GM21381 (cell line): ENCODE measurements around the gene ADCY2.

Source experiments
- ATAC-seq: cut with Tn5 transposase; IDR thresholded peaks from one replicate; pipeline ENCODE4 v1.9.1; 2021; ENCODE audit warnings: mild to moderate bottlenecking, moderate library complexity; ENCODE audit not compliant: unreplicated experiment

Gene ADCY2

GRCh38 chr5:7857361-7857760 lies 461.4 kb downstream of the ADCY2 start:
- no peak for ATAC-seq

GRCh38 chr5:7857926-7858632 lies 462.1 kb downstream of the ADCY2 start:
- no peak for ATAC-seq

- no peak for ATAC-seq
Observed at GRCh38 chr5:7866196-7866595, 470.3 kb downstream of the ADCY2 start.

GRCh38 chr5:7867260-7867659 lies 471.3 kb downstream of the ADCY2 start:
- no peak for ATAC-seq

GRCh38 chr5:7868427-7868772 lies 472.5 kb downstream of the ADCY2 start:
- no peak for ATAC-seq

- ATAC-seq = peak; percentile 97
Observed at GRCh38 chr5:7868773-7869473, 473.0 kb downstream of the ADCY2 start, which contains the start of the genes FASTKD3 and MTRR. FASTKD3 (minus strand) TSS chr5:7869031; CDS start chr5:7868083, 948 bp downstream. MTRR (plus strand) TSS chr5:7869148; CDS start chr5:7870795, 1,647 bp downstream.

- ATAC-seq = peak; percentile 29
Observed at GRCh38 chr5:7869474-7870136, 473.7 kb downstream of the ADCY2 start.

- ATAC-seq = peak; percentile 28
Observed at GRCh38 chr5:7871653-7872052, 475.7 kb downstream of the ADCY2 start.

GRCh38 chr5:7872517-7873130 lies 476.7 kb downstream of the ADCY2 start:
- no peak for ATAC-seq

- no peak for ATAC-seq
Observed at GRCh38 chr5:7873216-7873615, 477.3 kb downstream of the ADCY2 start.

GRCh38 chr5:7874639-7875038 lies 478.7 kb downstream of the ADCY2 start:
- no peak for ATAC-seq

GRCh38 chr5:7875151-7875550 lies 479.2 kb downstream of the ADCY2 start:
- ATAC-seq = no peak

- peak; percentile 61 for ATAC-seq
Observed at GRCh38 chr5:7876867-7877266, 480.9 kb downstream of the ADCY2 start.

GRCh38 chr5:7877851-7878250 lies 481.9 kb downstream of the ADCY2 start:
- ATAC-seq = no peak

GRCh38 chr5:7878381-7878873 lies 482.5 kb downstream of the ADCY2 start:
- peak; percentile 92 for ATAC-seq
